GM12892 (cell line): ENCODE measurements around the gene SPATA20.

Experiments
- POLR2A ChIP-seq: IDR thresholded peaks from 2 replicates; pipeline ENCODE4 v1.6.1; 2011; ENCODE audit warnings: low read depth, low read length, control low read depth
- POLR2AphosphoS5 ChIP-seq: IDR thresholded peaks from 2 replicates; pipeline ENCODE4 v1.6.1; 2011; ENCODE audit warnings: low read depth, low read length, control low read depth
- TAF1 ChIP-seq: IDR thresholded peaks from 2 replicates; pipeline ENCODE4 v1.6.1; 2011; ENCODE audit warnings: low read depth, mild to moderate bottlenecking, control low read depth, low read length, borderline replicate concordance

DNA sequence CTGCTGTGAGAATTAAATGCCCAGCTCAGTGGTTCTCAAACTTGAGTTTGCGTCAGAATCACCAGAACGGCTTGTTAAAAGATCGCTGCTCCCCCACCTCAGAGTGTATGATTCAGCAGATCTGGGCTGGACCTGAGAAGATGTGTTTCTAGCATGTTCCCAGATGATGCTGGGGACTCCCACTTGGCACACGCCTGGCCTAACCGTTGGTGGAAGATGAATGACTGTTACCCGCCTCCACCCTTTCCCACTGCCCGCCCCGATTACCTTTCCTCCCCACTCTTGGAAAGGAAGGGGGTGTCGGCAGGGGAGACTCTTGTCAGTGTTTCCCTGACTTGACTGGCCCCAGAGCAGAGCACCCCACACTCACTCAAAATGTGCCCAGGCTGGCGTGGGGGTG, 58.5 kb downstream of the SPATA20 start:
- TF ChIP-seq POLR2A = no peak
- no peak for TF ChIP-seq POLR2AphosphoS5
- no peak for TF ChIP-seq TAF1
